ENCODE results near the gene VCAN. TPM values are rescaled to one million over a fixed set of nuclear protein-coding genes. Genes with fewer than 3 reads are reported as not detected.

Gene VCAN
- total and polyA plus RNA-seq, 3 donors from 2014 or later = 15.7 to 23.4 (median 22.8) TPM

DNA sequence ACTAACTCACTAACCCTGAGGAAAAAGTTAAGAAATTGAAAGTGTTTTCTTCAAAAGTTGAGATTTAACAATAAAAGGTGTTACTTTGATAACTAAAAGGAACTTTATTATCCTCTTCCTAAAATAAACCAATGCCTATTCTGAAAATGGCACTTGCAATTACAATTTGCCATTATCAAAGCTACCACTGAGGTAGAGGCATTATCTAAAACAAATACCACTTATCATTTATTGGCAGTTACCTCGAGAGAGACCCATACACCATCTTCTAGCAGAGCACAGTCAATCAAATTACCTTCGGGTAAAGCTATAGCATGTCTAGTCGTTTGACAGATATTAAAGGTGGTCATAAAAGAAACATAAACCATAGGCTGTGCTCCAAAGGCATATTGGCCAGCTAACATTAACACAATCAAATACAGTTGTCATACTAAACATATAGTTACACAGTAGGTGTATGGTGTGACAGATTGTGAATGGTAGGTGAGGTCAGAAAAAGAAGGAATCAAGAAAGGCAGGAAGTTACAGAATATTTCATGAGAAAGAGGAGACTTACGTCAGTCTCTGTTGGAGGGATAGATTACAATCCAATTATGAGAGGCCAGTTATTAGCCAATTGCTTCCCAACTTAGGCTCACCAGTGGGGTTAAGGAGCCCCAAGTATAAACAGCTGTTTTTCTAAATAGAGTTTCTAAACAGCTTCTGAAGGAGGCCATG, 56.3 kb downstream of the VCAN start:
- no peaks in the 10 kb centered on the region for H3K9me3 ChIP-seq
- 80 to 86% methylated on average over 4 of the region's 4 CpGs for WGBS, 2 donors
- H3K4me3 ChIP-seq = no peak overlapping the region
- no peak overlapping the region for H3K27ac ChIP-seq
- H3K36me3 ChIP-seq (ENCODE audit: low read depth, missing control alignments) = no peaks in the 10 kb centered on the region
- intact Hi-C loops (cut with DNase I; ENCODE audit: low total_unique reads) = no loop called here
- no peak for DNase-seq
- no peaks in the 10 kb centered on the region for H3K4me1 ChIP-seq
- no peaks in the 10 kb centered on the region for H3K27me3 ChIP-seq
- TF ChIP-seq, protein P1, sequence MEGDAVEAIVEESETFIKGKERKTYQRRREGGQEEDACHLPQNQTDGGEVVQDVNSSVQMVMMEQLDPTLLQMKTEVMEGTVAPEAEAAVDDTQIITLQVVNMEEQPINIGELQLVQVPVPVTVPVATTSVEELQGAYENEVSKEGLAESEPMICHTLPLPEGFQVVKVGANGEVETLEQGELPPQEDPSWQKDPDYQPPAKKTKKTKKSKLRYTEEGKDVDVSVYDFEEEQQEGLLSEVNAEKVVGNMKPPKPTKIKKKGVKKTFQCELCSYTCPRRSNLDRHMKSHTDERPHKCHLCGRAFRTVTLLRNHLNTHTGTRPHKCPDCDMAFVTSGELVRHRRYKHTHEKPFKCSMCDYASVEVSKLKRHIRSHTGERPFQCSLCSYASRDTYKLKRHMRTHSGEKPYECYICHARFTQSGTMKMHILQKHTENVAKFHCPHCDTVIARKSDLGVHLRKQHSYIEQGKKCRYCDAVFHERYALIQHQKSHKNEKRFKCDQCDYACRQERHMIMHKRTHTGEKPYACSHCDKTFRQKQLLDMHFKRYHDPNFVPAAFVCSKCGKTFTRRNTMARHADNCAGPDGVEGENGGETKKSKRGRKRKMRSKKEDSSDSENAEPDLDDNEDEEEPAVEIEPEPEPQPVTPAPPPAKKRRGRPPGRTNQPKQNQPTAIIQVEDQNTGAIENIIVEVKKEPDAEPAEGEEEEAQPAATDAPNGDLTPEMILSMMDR (IDR thresholded peaks at IDR 0.05) = no peak
- TF ChIP-seq POLR2A (IDR thresholded peaks at IDR 0.05) = no peak

DNA sequence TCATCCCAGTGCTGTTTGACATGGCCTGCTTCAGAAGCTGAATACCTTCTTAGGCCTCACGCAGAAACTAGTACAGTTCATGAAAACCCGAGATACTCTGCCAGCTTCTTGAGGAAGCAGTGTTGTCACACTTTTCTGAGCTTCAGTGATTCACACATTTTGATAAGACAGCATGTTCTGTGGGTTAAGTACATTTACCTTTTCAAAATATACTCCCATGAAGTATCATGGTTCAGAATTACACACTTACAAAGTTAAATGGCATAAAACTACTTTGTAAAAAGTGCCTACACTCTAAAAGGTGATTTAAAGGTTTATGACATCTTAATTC, 56.9 kb downstream of the VCAN start:
- no peaks in the 10 kb centered on the region for H3K4me1 ChIP-seq
- DNase-seq = no peak
- H3K4me3 ChIP-seq = no peak overlapping the region
- no peaks in the 10 kb centered on the region for H3K9me3 ChIP-seq
- 80 to 87% methylated on average over 2 of the region's 2 CpGs for WGBS, 2 donors
- no peaks in the 10 kb centered on the region for H3K36me3 ChIP-seq (ENCODE audit: low read depth, missing control alignments)
- TF ChIP-seq POLR2A (IDR thresholded peaks at IDR 0.05) = no peak
- TF ChIP-seq, protein P1 (IDR thresholded peaks at IDR 0.05) = no peak
- no peaks in the 10 kb centered on the region for H3K27me3 ChIP-seq
- intact Hi-C loops (cut with DNase I; ENCODE audit: low total_unique reads) = no loop called here
- H3K27ac ChIP-seq = no peak overlapping the region

DNA sequence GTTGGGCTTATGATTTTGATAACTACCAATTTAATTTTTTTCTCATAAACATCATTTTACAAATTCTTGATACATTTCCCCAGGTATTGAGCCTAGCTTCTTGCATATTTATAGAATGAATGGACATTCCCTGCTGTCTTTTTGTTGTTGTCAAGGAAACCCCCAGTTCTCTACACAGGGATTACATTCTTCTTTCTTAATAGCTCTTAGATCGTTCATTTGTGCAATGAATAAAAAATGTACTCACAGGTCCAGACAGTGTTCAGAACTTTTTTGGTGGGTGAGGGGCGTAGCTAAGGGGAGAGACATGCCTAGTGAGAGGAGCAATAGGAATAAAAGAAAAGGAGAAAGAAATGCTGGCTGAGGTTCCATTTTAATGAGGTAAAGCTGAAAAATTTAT, 58.6 kb downstream of the VCAN start:
- no peak overlapping the region for H3K4me3 ChIP-seq
- DNase-seq = no peak
- TF ChIP-seq POLR2A (IDR thresholded peaks at IDR 0.05) = no peak
- TF ChIP-seq, protein P1 (IDR thresholded peaks at IDR 0.05) = no peak
- H3K9me3 ChIP-seq = no peaks in the 10 kb centered on the region
- WGBS, 2 donors = 79 to 85% methylated on average over 2 of the region's 2 CpGs
- intact Hi-C loops (cut with DNase I; ENCODE audit: low total_unique reads) = no loop called here
- no peaks in the 10 kb centered on the region for H3K27me3 ChIP-seq
- no peak overlapping the region for H3K27ac ChIP-seq
- H3K4me1 ChIP-seq = no peaks in the 10 kb centered on the region
- H3K36me3 ChIP-seq (ENCODE audit: low read depth, missing control alignments) = no peaks in the 10 kb centered on the region

DNA sequence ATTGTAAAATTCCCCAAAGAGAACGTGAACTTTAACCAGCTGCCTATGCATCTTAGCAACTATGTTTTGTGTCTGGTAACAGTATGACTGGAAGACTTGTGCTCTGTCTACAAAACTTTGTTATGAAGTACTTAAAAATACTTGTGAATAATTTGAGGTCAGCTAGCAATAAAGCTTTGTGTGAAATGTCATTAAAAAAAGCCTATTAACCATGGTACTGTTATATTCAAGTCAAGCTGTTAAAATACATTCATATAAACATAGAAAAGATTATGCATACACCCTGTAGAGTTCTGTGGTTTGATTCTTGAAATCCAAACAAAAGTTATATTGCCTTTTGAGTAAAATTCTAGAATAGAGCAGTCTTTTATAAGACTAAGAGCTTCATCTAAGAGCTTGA, 60.1 kb downstream of the VCAN start:
- H3K27me3 ChIP-seq = no peaks in the 10 kb centered on the region
- WGBS, 2 donors = 88 to 90% methylated on average over 1 of the region's 1 CpG
- H3K4me1 ChIP-seq = no peaks in the 10 kb centered on the region
- H3K36me3 ChIP-seq (ENCODE audit: low read depth, missing control alignments) = no peaks in the 10 kb centered on the region
- H3K4me3 ChIP-seq = no peak overlapping the region
- no peak overlapping the region for H3K27ac ChIP-seq
- H3K9me3 ChIP-seq = no peaks in the 10 kb centered on the region
- DNase-seq = no peak
- no peak for TF ChIP-seq POLR2A (IDR thresholded peaks at IDR 0.05)
- TF ChIP-seq, protein P1 (IDR thresholded peaks at IDR 0.05) = no peak
- intact Hi-C loops (cut with DNase I; ENCODE audit: low total_unique reads) = no loop called here

DNA sequence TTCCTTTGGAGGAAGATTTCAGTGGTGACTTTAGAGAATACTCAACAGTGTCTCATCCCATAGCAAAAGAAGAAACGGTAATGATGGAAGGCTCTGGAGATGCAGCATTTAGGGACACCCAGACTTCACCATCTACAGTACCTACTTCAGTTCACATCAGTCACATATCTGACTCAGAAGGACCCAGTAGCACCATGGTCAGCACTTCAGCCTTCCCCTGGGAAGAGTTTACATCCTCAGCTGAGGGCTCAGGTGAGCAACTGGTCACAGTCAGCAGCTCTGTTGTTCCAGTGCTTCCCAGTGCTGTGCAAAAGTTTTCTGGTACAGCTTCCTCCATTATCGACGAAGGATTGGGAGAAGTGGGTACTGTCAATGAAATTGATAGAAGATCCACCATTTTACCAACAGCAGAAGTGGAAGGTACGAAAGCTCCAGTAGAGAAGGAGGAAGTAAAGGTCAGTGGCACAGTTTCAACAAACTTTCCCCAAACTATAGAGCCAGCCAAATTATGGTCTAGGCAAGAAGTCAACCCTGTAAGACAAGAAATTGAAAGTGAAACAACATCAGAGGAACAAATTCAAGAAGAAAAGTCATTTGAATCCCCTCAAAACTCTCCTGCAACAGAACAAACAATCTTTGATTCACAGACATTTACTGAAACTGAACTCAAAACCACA, 67.4 kb downstream of the VCAN start:
- Histone ChIP-seq H3K36me3 (ENCODE audit: low read depth, missing control alignments) (no peaks in the 10 kb centered on the region), H3K4me3 (no peak overlapping the region), H3K27ac (no peak overlapping the region), H3K9me3 (no peaks in the 10 kb centered on the region), H3K27me3 (no peaks in the 10 kb centered on the region), H3K4me1 (no peaks in the 10 kb centered on the region)
- DNase-seq = no peak
- intact Hi-C loops (cut with DNase I; ENCODE audit: low total_unique reads) = no loop called here
- WGBS, 2 donors = 84 to 86% methylated on average over 4 of the region's 4 CpGs
- TF ChIP-seq, protein P1 (IDR thresholded peaks at IDR 0.05) = no peak
- no peak for TF ChIP-seq POLR2A (IDR thresholded peaks at IDR 0.05)
